Activated CD4-positive, alpha-beta T cell treated with anti-CD3 and anti-CD28 coated beads for 24 hours (primary cell): ENCODE data around the gene TLX1.
"Not testable (repeated sequence)": the region's sequence is repeated elsewhere in the genome, so short reads cannot be mapped to it uniquely, and the experiment has no call there.

Experiments used
- DNase-seq, 2 donors: peaks; one replicate each; pipeline ENCODE4 v3.0.0-alpha.2; 2020; ENCODE audit warnings: low read depth in 2 of 2

Gene TLX1

DNA sequence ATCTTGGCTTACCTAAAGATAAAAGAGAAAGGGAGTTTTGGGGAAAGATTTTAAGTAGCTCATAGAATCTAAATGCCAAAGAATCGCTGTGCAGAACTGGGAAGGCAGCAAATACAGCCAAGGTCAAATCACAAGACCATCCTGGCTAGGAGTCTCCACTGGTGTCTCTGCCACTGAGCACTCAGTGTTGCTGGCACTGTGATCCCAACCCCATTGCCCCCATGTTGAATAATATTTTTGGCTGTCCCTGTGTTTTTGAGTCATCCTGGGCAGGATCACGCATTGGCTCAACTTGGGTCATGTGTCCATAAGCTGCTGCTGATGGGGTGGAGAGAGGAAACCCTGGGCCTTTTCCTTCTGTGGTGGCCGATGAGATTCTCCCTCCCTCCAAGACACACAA is 21.2 kb downstream of the TLX1 start:
- no peak for DNase-seq

DNA sequence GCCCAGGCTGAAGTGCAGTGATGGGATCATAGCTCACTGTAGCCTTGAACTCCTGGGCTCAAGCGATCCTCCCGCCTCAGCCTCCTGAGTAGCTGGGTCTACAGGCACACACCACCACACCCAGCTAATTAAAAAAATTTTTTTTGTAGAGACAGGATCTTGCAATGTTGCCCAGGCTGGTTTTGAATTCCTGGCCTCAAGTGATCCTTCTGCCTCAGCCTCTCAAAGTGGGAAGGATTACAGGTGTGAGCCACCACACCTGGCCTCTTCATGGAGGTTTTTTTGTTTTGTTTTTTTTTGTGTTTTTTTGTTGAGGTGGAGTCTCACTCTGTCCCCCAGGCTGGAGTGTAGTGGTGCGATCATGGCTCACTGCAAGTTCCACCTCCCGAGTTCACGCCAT is 23.4 kb downstream of the TLX1 start:
- not testable (repeated sequence) for DNase-seq

- DNase-seq: no peak
Observed at GRCh38 chr10:101155896-101156295, 24.8 kb downstream of the TLX1 start.

GRCh38 chr10:101157756-101158458 is 26.8 kb downstream of the TLX1 start:
- no peak for DNase-seq

DNA sequence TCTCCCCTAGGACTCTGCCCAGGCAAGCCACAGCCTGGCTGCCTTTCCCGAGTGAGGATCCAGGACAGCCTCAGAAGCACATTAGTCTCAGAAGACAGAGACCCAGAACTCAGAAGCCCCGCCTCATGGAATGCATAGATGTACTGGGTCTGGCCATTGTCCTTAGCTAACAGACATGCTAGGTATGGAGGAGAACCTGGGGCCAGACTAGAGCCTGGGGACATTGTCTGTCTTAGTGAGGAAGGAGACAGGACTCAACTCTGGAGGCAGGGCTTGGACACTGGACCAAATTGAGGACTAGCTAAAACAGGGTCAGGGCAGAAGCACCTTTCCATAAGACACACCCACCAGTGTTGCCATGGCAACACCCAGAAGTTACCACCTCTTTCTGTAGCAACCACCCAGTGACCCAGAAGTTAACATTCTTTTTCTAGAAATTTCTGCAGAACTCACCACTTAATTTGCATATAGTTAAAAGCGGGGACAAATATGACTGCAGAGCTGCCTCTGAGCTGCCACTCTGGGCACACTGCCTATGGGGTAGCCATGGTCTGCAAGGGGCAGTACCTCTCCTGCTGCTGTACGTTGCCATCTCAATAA is 27.5 kb downstream of the TLX1 start:
- no peak for DNase-seq

DNA sequence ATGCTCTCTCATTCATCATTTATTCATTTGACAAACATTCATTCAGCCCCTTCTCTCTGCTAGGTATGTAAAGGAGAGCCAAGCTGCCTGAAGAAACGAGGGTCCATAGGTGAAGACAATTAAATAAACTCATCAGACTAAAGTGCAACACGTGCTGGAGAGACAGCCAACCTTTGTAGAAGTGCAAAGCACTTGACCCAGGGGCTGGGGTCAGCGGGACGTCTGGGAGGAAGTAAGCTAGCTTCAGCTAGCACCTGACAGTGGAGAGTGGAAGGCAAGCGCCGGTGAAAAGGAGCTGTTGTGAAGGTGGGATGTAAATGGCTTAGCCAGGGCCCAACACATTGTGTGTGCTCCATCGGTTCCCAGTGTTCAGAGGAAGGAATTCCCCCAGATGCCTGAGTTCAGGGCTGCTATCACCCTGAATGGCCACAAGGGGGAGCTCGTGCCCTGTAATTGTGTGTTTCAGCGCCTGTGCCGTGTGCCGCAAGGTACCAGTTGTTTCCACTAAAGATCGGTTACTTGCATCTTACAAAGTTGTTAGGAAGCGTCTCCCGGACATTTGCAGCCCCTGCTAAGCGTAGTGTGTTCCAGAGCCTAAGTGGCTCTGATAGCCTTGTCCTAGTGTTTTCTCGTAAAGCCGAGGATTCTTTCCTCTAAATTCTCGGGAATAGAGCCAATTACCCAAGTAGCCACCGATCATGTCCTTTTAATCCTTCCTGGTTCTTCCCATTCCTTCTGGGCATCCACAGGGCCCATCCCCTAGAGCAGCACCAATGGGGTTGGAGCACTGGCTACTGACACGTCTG is 30.6 kb downstream of the TLX1 start:
- peak; percentile 58 to 59 for DNase-seq

DNA sequence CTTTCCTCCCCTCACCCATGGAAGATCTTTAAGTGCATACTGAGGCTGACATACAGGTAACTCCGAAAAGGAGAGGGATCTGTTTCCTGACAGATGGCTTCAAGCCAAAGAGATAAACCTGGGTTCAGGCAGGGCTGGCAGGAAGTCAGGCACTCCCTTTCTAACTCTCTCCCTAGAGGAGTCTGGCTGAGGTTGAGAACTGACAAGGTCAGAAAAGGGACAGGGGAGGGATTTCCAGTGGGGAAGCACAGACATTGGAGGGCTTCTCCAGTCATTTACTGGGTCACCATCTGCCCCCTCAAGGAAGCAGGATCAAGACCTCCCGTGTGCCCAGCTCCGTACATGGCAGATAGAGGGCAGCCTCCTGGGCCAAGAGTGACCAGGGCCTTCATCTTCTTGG is 31.6 kb downstream of the TLX1 start:
- DNase-seq: no peak

GRCh38 chr10:101164020-101164419 is 32.9 kb downstream of the TLX1 start:
- DNase-seq: no peak

GRCh38 chr10:101165736-101166135 is 34.6 kb downstream of the TLX1 start:
- DNase-seq: no peak

GRCh38 chr10:101166430-101166829 is 35.3 kb downstream of the TLX1 start:
- DNase-seq: no peak

GRCh38 chr10:101172741-101173140 is 41.6 kb downstream of the TLX1 start:
- no peak for DNase-seq

GRCh38 chr10:101174319-101174718 is 43.2 kb downstream of the TLX1 start:
- no peak for DNase-seq

GRCh38 chr10:101176577-101176976 is 45.5 kb downstream of the TLX1 start:
- DNase-seq: no peak

GRCh38 chr10:101182936-101183335 is 51.8 kb downstream of the TLX1 start:
- DNase-seq: no peak

- no peak for DNase-seq
Observed at GRCh38 chr10:101183458-101184183, 52.5 kb downstream of the TLX1 start.
